SHP77 (cell line): ENCODE measurements around the gene GCK.

Experiments used
- DNase-seq, 2 experiments: peaks; one replicate each; lab custom pipeline; 2025; lab: John Stamatoyannopoulos, UW

Gene GCK

DNA sequence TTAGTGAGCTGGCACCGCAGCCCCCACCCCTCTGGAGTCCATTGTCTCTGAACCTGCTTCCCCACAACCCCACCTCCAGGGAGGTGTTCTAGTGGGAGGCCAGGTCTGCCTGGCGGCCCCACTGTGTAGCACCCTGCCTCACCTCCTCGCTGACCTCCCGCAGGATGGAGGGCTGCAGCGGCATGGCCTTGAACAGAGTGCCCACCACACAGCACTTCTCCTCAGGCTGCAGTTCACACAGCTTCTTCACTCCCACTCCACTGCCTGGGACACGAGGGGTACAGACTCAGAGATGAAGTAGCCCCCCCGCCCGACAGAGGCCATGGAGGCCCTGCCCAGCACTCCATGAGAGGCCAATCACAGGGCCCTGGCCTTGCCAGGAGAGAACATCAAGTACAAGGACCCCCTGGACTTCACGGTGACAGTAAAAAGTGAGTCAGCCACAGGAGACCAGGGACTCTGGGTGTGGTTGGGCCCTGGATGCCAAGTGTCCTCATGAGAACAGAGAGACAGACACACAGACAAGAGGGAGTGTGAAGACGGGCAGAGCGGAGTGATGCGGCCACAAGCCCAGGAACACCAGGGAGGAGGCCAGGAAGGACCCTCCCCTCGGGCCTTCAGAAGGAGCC is 71.3 kb downstream of the GCK start:
- DNase-seq: no peak

DNA sequence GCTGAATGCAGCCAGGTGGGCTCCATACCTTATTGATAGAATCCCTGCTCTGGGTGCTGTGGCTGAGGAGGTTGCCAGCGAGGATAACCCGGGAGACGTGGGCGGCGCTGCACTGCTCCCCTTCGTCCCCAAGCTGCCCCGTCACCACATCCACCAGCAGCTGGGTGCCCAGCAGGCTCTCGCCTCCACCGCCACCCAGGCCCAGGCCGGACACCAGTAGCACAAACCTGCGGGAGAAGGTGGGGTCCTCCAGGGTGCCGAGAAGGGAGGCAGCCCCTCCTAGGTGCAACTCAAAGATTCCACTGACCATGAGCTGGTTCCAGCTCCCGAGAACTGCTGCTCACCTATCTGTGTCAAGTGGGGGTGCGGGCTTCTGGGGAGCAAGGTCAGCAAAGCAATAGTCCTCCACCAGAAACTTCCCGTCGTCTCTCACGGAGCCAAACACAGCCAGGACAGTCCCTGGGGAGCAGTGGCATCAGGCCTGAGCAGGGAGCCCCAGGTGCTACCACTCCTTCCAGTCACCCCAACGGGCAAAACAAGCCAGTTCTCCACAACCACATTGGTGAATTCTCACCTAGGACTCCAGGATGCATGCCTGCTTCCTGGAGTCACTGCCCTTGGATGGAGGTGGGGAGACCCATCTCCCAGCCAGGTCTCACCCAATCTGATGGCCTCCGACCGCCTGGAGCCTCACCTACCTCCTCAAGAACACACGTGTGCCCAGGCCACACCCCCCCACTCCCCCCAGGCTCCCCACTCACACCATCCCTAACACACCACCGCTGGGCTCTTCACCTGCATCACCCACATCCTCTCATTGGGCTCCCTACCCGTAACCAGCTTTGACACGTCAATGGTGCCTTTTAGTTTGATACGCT is 72.2 kb downstream of the GCK start:
- DNase-seq: no peak

DNA sequence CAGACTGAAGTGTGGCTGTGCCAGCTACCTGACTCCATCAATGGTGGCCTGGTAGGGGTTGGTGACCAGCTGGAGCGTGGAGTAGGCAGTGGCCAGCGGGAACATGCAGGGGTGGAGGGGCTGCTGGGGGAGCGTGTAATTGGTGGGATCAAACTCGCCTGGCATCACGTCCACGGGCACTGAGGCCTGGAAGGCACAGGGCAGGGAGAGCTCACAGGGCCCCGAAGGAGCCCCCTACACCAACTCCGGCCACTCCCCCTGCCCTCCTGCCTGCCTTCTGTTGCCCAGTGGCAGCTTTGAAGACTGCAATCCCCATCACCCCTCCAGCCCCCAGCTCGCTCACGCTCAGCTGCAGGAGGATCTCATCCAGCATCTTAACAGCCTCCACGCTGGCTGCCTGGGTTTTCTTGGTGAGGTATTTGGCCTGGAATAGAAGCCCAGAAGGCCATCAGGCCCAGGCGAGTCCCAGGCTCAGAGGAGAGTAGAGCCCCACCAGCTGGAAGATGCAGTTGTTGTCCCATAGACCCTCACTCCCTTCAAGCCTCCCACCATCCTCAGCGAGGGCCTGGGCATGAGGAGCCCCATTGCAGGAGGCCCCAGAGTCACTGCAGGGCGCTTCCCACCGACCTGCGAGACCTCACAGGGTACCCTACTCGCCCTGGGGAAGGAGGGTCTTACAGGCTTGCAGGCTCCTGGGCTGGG is 73.0 kb downstream of the GCK start:
- no peak for DNase-seq

DNA sequence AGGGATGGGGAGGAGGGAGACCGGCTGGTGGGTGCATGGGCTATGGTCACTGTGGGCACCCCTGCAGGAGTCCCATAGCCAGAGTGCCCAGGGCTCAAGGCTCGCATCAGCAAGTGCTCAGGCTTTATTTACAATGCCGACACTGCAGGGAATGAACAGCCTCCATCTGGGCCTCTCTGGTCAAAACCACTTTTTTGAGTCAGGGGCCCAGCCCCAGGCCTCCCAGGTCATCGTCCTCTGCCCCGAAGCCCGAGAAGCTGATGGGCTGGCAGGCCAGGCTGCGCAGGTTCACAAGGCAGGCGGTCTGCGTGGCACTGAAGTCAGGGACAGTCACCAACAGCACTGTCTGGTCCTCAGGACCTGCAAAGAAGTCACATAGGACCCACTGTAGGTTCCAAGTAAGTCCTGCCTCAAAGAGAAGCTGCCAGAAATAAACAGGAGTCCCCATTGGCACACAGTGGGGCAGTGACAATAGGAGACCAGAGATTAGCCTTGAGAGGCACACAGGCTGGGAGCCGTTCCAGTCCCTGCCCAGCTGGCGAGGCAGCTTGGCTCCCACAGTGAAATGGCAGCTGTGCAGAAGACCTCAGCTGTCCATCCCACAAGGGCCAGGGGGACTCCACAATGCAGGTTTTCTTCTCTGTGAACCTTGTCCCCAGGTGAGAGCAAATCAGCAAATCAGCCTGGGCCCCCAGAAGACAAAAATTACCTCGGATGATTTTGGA is 74.5 kb downstream of the GCK start:
- DNase-seq: no peak

DNA sequence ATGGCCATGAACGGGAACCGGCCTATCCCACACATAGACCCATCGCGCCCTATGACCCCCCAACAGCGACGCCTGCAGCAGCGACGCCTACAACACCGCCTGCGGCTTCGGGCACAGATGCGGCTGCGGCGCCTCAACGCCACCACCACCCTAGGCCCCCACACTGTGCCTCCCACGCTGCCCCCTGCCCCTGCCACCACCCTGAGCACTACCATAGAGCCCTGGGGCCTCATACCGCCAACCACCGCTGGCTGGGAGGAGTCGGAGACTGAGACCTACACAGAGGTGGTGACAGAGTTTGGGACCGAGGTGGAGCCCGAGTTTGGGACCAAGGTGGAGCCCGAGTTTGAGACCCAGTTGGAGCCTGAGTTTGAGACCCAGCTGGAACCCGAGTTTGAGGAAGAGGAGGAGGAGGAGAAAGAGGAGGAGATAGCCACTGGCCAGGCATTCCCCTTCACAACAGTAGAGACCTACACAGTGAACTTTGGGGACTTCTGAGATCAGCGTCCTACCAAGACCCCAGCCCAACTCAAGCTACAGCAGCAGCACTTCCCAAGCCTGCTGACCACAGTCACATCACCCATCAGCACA is 75.4 kb downstream of the GCK start:
- no peak for DNase-seq

DNA sequence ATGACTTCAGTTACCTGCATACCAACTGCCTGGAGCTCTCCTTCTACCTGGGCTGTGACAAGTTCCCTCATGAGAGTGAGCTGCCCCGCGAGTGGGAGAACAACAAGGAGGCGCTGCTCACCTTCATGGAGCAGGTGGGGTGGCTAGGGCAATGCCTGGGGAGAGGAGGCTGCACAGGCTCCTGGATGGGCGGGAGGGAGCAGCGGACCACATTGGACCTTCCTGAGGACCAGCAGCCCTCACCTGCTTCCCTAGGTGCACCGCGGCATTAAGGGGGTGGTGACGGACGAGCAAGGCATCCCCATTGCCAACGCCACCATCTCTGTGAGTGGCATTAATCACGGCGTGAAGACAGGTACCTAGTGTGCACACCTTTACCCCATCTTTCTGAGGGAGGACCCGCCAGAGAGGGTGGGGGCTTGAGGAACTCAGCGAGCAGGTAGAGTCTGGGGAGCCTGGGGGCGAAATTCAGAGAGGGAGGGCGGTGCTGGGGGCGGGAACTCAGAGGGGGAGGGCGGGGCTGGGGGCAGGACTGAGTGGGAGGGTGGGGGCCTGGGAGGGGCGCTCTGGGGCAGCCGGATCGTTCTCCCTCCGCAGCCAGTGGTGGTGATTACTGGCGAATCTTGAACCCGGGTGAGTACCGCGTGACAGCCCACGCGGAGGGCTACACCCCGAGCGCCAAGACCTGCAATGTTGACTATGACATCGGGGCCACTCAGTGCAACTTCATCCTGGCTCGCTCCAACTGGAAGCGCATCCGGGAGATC is 76.1 kb downstream of the GCK start:
- DNase-seq: peak in 1 of 2 experiments; percentile 25

DNA sequence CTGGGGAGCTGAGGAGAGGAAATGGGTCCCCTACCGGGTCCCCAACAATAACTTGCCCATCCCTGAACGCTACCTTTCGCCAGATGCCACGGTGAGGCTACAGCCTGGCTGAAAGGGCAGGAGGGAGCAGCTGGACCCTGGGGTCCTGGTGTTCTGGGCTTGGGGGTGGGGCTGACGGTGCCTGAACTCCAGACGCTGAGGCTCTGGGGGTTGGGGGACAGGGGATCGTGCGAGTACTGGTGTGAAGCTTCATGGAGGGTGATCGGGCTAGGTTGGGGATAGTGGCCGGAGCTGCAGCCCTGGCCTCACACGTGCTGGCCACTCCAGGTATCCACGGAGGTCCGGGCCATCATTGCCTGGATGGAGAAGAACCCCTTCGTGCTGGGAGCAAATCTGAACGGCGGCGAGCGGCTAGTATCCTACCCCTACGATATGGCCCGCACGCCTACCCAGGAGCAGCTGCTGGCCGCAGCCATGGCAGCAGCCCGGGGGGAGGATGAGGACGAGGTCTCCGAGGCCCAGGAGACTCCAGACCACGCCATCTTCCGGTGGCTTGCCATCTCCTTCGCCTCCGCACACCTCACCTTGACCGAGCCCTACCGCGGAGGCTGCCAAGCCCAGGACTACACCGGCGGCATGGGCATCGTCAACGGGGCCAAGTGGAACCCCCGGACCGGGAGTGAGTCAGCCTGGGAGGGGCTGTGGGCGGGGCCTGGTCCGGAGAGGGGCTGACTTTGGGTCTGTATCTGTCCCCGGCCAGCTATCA is 76.8 kb downstream of the GCK start:
- peak; percentile 24 to 68 for DNase-seq

DNA sequence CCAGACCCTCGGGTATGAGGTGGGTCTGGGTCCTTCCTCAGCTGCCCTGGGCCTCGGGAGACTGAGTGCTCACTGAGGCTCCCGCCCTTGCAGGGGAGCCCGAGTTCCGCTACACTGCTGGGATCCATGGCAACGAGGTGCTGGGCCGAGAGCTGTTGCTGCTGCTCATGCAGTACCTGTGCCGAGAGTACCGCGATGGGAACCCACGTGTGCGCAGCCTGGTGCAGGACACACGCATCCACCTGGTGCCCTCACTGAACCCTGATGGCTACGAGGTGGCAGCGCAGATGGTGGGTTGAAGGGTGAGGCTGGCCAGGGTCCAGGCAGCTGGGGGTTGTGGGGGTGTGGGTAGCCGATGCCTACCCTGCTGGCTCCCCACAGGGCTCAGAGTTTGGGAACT is 77.5 kb downstream of the GCK start:
- DNase-seq: no peak

DNA sequence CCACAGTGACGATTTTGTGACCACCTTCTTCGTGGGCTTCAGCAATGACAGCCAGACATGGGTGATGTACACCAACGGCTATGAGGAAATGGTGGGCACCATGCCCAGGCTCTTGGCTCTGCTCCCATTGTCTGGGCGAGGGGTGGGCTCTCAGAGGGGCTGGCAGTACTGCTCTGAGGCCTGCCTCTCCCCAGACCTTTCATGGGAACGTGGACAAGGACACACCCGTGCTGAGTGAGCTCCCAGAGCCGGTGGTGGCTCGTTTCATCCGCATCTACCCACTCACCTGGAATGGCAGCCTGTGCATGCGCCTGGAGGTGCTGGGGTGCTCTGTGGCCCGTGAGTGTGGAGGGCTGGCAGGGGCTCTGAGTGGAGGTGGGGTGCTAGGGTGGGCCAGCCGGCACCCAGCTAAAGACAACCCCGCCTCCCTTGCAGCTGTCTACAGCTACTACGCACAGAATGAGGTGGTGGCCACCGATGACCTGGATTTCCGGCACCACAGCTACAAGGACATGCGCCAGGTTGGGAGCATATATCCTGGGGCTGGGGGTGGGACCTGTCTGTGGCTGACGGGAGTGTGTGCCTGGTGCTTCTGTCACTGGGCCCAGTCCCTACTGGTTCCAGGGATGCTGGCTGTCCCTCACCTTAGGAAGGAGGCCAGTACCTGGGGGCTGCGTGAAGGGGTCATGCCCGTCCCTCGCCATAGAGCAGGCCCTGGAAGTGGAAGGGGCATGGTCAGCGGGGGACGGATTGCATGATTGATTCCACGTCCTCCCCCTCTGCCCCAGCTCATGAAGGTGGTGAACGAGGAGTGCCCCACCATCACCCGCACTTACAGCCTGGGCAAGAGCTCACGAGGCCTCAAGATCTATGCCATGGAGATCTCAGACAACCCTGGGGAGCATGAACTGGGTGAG is 78.3 kb downstream of the GCK start:
- no peak for DNase-seq

DNA sequence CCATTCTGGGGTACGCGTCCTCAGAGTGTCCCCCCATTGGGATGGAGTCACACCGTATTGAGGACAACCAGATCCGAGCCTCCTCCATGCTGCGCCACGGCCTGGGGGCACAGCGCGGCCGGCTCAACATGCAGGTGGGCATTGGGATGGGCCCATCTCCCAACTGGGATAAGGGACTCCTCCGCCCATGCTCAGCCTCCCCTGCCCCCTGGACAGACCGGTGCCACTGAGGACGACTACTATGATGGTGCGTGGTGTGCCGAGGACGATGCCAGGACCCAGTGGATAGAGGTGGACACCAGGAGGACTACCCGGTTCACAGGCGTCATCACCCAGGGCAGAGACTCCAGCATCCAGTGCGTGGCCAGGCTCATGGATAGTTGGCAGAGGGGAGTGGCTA is 79.2 kb downstream of the GCK start:
- DNase-seq: no peak

DNA sequence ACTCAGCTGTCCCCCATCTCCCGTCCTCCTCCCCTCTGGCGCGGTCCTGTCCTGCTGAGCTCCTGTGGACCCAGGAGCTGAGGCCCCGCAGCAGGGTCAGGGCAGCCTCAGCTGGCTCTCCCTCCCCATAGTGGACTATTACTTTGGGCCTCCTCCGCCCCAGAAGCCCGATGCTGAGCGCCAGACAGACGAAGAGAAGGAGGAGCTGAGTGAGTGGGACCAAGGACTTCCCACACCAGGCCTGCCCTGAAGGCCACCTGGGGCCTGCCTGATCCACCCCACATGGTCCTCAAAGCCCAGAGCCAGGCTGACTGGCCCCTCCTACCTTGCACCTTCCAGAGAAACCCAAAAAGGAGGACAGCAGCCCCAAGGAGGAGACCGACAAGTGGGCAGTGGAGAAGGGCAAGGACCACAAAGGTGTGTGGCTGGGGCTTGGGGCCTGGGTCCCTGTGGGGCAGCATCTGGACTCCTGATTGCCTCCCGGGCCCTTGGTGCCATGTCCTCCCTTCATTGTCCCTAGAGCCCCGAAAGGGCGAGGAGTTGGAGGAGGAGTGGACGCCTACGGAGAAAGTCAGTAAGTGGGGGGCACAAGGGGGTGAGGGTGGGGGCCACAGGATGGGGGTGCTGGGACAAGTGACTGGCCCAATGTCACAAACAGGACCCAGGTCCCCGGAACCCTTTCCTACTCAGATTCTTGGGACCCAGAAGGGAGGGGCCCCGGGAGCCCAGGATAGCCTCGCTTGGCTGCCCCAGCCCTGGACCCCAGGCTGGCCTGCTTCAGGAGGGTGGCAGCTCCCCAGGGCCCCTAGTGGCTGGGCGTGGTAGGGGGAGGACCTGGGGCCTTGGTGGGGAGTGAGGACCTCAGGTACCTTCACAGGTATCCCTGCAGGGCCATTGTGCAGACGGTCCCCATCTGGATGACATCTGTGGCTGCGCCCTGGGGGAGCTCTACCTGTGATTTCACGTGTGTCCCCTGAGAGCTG is 80.2 kb downstream of the GCK start:
- DNase-seq: no peak

DNA sequence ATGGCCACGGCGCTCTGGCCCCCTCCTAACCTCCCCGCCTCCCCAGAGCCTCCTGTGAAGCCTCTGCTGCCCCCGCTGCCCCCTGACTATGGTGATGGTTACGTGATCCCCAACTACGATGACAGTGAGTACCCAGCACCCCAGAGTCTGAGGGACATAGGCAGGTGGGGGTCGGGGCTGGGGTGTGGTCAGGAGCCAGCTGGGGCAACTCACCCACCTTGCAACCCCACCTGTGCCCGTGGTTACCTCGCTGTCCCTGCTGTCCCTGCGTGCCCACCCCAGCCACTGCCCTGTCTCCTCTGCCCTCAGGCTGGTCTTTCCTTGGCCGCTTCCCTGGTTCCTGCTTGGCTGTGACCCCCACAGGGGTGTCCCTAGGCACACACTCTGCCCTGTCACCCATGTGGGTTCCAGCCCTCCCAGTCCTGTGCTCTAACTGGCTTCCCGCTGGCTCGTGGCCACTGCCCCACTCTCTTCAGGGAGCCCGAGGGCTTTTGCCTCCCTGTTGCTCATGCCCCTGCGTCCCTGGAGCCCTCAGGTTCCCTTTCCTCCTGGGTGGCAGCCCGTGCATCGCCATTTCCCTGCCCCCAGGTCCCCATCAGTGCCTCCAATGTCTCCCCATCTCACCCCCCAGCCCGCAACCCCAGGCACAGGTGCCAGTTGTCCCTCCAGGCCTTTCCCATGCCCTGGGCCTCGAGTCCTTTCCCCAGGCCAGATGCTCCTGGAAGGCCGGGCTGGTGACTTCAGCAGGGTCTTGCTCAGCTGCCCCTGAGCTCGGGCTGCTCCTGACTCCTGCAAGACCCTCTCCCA is 81.1 kb downstream of the GCK start:
- no peak for DNase-seq

DNA sequence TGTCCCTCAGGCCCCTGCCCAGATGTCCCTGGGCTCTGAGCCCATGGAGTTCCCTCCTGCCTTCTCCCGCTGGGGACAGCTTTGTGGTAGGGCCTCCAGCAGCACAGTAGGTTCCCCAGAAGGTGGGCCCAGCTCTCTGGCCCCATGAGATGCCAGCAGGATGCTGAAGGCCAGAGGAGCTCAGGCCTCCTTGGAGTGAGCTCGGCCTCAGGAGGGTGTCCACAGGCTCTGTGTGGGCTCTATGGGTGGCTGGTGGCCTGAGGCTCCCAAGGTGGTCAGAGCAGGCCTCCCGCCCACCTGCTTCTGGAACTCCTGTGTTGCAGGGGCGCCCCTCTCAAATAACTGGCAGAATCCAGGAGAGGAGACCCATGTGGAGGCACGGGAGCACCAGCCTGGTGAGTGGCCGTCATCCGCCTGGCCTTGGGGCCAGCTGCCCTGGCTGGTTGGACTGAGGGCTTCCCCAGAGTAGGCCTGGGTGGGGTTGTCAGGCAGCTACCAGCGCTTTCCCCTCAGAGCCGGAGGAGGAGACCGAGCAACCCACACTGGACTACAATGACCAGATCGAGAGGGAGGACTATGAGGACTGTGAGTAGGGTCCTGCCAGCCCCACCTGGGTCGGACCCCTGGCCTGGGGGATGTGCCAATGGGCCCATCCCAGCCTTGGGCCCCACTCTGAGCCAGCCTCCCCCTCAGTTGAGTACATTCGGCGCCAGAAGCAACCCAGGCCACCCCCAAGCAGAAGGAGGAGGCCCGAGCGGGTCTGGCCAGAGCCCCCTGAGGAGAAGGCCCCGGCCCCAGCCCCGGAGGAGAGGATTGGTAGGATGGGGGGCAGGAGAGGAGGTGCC is 81.9 kb downstream of the GCK start:
- DNase-seq: no peak

DNA sequence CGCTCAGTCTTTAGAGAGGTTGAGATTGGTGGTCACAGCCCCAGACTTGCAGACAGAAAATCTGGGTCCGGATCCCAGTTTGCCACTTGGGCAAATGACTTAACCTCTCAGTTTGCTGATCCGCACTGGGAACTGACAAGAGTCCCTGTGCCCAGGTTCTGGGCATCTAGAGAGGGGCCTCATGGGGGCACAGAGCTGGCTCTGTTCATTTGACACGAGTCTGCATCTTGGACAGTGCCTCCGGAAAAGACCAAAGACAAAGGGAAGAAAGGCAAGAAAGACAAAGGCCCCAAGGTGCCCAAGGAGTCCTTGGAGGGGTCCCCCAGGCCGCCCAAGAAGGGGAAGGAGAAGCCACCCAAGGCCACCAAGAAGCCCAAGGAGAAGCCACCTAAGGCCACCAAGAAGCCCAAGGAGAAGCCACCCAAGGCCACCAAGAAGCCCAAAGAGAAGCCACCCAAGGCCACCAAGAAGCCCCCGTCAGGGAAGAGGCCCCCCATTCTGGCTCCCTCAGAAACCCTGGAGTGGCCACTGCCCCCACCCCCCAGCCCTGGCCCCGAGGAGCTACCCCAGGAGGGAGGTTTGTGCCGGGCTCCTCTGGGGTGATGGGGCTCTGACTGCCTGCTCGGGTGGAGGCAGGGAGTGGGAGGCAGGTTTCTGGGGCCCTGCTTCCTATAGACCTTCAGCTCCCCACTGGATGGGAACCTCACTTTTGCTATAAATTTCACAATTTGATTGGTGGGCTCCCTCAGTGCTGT is 82.8 kb downstream of the GCK start:
- DNase-seq: no peak

DNA sequence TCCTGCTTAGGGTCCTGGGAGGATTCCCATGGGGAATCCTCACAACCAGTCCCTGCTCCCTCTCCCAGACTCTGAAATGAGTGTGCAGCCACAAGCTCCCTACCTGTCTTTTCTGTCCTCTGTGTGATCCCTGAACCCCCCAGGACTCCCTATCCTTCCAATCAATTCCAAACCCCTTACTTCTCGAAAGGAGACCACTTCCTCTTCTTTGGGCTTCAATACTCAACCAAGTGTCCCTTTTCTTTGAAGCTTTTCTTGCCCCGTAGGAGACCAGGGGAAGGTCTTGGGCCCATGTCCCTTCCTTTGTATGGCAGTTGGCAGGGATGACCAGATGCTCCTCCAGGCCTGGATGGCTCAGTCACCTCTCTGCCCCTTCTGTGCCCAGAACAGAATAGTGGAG is 83.4 kb downstream of the GCK start:
- DNase-seq: no peak
